GM20000 (cell line): ENCODE data around the gene SAE1.

Experiments
- DNase-seq: peaks from one replicate; pipeline ENCODE4 v3.0.0; 2012; ENCODE audit warnings: low spot score
- TF ChIP-seq, protein P1 (sequence below): IDR thresholded peaks from 2 replicates; pipeline ENCODE4 v1.5.1; 2012; ENCODE audit warnings: mild to moderate bottlenecking, control low read depth; ENCODE audit errors: extremely low read depth, missing control alignments

Gene SAE1

DNA sequence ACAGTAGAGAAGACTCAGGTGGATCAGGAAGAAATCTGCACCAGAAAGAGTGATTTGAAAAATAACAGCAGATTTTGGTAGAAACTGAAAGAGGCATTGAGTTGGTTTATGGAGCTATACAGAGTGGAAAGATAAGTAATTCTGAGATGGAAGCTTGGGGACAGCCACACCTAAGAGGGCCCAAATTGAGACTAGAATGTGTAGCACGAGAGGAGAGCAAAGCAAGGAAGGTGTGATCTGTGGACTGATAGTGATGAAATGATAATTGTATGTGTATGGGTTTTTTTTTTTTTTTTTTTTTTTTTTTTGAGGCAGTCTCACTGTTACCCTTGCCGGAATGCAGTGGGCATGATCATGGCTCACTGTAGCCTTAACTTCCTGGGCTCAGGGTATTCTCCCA is 16.3 kb downstream of the SAE1 start:
- TF ChIP-seq, protein P1, sequence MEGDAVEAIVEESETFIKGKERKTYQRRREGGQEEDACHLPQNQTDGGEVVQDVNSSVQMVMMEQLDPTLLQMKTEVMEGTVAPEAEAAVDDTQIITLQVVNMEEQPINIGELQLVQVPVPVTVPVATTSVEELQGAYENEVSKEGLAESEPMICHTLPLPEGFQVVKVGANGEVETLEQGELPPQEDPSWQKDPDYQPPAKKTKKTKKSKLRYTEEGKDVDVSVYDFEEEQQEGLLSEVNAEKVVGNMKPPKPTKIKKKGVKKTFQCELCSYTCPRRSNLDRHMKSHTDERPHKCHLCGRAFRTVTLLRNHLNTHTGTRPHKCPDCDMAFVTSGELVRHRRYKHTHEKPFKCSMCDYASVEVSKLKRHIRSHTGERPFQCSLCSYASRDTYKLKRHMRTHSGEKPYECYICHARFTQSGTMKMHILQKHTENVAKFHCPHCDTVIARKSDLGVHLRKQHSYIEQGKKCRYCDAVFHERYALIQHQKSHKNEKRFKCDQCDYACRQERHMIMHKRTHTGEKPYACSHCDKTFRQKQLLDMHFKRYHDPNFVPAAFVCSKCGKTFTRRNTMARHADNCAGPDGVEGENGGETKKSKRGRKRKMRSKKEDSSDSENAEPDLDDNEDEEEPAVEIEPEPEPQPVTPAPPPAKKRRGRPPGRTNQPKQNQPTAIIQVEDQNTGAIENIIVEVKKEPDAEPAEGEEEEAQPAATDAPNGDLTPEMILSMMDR: no peak
- no peak for DNase-seq

- no peak for DNase-seq
- TF ChIP-seq, protein P1: no peak
Measured at GRCh38 chr19:47151627-47152026, 21.0 kb downstream of the SAE1 start.

DNA sequence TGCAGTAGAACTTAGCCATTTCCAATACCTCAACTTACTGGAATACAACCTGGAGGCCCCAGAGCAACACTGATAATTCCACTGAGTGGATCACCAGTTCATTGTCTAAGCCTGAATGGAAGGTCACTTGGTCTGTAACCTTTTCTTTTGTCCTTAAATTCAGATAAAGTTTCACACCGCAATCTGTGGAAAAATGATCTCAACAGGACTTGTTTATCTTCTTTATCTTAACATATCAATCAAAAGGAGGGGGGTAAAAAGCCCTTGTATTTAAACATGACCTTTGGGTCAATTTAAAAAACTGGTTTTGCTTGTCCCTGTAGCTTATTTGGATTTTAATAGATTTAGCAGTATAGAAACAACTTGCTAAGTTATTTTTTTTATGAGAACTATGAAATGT is 21.6 kb downstream of the SAE1 start:
- no peak for DNase-seq
- TF ChIP-seq, protein P1: no peak

GRCh38 chr19:47152632-47153031 is 22.0 kb downstream of the SAE1 start:
- DNase-seq: no peak
- TF ChIP-seq, protein P1: no peak

DNA sequence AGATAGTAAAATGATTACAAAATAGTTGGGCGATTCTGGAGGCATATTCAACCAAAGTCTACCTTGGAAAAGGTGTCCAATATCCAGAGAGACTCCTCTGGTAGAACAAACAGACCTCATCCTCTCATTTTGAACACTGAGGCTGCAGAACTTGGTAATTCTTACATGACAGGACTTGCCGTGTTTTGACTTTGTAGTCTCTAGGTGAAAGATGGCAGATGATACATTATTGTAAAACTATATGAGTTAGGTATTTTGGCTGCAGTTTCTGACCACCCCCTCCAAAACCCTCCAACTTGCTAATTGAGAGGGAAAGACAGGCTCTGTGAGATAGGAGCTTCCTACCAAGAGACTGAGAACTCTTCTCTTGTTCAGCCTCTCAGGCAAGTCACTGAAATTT is 22.6 kb downstream of the SAE1 start:
- TF ChIP-seq, protein P1: no peak

DNA sequence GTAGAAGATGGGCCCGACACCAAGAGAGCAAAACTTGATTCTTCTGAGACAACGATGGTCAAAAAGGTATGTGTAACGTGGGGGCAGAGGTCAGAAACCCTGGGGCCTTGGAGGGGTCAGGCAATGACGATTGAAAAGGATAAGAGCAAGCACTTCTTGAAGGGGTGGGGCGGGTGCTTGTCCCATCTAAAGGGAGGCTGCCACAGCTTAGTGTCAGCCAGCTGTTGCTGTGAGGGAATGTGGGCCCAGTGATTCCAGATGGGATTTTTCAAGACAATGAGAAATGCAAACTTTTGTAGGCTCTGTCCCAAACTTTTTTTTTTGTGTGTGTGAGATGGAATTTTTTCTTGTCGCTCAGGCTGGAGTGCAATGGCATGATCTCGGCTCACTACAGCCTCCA is 24.5 kb downstream of the SAE1 start:
- TF ChIP-seq, protein P1: no peak

More for the DNA sequence above, 22.6 kb downstream of the SAE1 start:
- DNase-seq: no peak

DNA sequence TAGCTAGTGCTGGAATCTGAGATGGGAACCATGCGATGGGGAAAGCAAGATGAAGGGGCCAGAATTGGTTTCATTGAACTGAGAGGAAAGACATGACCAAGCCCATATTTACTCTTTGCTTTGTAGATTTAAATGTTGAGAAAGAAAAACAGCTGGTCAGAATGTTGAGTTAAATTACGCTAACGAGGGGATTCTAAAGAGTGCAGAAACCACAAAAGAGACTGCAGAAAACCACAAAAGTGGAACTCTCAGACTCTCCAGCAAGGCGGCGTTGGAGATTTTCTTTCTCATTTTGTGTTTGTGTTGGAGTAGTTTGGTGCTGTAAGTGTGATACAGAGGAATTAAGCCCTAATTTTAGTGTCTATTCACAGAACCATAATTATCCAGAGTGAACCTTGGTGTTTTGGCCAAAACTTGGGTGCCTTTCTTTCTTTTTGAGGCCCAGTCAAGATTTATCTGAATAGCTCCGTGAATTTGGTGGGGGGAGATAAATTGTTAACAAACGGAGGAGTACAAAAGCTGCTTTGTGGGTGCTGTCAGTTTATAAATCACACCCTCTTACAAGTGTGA is 26.3 kb downstream of the SAE1 start:
- no peak for DNase-seq

More for the DNA sequence above, 24.5 kb downstream of the SAE1 start:
- DNase-seq: no peak

More for the DNA sequence above, 26.3 kb downstream of the SAE1 start:
- TF ChIP-seq, protein P1: no peak
